GM18873 (cell line): Measurements from ENCODE around the gene PRPS1.
"Not testable (repeated sequence)": the region's sequence is repeated elsewhere in the genome, so short reads cannot be mapped to it uniquely, and the experiment has no call there.

Source experiments
- ATAC-seq: cut with Tn5 transposase; IDR thresholded peaks from one replicate; pipeline ENCODE4 v1.9.1; 2021; ENCODE audit warnings: mild to moderate bottlenecking, moderate library complexity, moderate number of reproducible peaks; ENCODE audit not compliant: unreplicated experiment, low FRiP score

The PRPS1 gene

DNA sequence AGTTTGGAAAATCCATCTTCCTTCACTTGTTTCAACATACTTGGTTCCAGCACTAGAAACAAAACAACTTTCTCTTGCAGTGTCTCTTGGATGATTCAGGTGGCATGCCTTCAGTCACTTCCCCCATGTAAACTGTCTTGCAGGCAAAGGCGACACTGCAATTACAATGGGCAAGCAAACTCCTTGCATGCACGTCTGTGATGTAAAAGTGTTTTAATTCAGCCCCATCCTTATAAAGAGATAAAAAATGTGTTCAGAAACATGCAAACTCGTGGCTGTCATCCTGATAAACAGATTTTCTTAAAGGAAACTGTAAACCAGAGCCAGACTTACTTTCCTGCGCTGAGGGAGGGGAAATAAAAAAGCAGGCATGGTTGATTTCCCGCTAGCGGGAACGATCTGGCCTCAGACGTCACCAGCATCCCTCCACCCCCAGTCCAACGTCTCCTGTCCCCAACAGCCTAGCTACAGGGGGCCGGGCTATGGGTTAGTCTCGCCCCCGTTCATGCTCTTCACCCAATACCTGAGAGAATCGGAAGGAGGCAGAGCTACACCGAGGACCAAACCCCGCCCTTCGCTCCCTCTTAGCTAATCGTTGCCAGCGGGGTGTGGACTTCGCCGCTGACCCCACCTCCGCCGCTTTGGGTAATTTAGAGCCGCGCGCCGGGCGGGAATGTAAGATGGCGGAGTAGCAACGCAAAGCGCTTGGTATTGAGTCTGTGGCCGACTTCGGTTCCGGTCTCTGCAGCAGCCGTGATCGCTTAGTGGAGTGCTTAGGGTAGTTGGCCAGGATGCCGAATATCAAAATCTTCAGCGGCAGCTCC, at the start of gene PRPS1:
Gene PRPS1, plus strand, starts transcription at position 673 of the 824 bp plus-strand sequence. Its CDS starts 119 bp downstream, at position 792.
- peak; percentile 99 for ATAC-seq

DNA sequence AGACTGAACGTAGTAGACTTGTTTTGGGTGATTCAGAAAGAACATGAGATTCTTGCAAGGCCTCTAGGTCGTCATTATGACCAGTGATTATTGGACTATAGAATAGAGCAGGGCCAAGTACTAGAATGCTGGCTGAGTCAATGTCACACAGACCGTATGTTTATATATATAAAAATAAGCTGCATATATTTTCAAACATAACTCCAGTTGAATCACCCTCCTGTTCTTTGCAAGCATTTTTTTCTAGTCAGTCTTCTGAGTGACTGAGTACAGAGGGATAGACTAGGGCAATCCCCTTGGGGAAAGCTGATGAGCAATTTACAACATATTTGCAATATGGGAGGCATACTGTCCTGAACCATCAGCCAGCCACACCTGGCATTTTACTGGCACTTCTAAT, 48.4 kb upstream of the PRPS1 start:
- no peak for ATAC-seq

DNA sequence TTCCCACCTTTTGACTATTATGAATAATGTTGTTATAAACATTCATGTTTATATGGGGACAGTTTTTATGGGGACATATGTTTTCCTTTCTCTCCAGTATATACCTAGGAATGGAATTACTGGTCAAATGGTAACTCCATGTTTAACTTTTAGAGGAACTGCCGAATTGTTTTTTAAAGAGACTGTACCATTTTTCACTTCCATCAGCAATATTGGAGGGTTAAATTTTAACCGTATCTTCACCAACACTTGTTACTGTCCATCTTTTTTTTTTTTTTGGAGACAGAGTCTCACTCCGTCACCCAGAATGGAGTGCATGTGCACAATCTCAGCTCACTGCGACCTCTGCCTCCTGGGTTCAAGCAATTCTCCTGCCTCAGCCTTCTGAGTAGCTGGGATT, 46.4 kb upstream of the PRPS1 start:
- ATAC-seq: no peak

DNA sequence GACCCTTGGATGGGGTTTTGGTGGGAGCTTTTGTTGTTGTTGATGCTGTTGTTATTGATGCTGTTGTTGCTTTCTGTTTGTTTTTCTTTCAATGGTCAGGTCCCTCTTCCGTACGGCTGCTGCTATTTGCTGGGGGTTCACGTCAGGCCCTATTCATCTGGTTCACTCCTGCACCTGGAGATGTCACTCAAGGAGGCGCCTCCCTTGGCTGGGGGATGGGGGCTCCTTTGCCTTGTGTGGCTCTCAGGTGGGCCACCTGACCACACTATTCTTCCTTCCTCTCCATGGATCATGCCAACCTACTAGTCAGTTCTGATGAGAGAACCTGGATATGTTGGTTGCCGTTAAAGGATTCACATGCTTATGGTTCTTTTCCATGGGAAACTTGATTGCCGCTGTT, 39.1 kb upstream of the PRPS1 start:
- ATAC-seq: no peak

DNA sequence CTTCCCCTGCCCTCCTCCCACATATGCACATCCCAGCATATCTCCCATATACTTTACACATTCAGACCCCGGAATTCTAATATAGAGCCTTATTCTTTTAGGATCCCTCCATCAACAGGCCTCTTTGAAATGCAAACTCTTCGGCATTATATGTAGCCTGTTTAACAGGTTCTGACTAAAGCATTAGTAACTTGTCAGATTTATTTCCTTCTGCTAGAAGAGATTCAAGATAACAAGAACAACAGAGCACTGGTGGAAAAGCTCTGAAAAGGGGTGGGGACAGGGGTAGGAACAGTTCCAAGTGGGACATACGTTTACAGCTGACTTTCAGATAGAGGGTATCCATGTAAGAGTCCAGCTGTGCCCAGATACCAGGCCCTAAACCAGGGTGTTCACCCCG, 31.7 kb upstream of the PRPS1 start:
- ATAC-seq: no peak

DNA sequence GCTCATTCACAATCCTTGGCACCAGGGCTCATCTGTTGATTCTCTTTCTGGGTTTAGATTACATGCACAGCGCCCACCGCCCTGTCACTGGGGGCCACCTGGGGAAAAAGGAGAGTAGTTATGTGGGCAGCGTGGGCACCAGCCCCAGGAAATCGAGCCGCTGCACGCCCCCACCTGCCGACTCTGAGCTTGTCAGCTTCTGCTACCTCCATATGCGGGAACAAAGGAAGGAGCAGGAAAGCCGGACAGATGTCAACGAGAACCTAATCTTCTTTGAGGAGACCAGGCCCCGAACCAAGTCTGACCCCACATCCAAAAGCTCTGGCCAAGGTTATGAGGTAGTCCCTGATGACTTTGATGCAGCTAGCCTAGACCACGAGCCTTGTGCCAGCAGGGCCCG, 31.0 kb upstream of the PRPS1 start:
- no peak for ATAC-seq

DNA sequence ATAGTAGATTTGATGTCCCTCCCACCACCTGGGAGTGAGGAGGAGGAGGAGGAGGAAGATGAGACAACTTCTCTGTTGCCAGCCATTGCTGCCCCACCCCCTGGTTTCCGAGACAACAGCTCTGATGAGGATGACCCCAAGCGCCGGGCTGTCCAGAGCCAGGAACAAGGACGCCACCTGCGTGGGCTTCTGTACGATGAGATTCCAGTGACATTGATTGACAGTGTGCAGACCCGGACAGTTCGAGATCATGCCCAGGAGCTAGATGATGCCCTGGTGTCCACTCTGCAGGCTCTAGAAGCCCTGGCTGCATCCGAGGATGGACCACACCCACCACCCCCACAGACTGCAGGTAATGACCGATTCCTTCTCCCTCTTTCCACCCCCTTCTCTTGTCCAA, 30.5 kb upstream of the PRPS1 start:
- ATAC-seq: no peak

DNA sequence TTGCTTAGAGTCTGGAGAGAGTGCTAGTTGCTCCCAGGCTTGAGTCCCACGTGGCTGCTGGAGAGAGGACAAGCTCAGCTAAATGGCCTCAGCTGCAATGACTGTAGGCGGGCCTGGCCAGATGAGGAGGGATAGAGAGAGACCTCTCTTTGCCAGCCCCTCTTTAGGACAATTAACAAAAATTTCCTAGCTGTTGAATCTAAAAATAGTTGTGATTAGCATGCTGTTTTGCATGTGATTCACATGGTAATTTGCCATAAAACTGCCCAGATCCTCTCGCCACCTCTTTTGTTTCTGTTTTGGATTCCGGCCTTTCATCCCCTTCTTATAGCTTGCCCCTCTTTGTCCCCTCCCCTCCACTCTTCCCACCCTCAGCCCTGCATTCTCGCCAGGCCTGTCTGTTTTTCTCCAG, 28.9 kb upstream of the PRPS1 start:
- no peak for ATAC-seq

DNA sequence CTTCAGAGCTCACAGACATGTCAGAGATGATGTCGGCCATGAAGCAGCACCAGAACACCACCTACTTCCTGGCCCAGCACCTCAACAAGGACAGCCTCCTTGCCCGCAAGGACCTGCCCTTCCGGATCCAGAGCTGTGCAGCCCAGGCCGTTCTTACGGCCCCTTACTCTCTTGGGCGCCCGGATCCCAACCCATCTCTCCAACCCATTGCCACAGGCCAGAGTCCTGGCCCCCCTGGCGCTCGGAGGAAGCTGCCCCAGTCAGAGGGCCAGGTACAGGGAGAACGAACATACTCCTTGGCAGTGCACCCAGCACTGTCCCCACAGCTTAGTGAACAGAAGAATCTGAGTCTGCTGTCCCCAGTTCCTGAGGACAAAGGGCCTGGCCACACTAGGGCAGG, 27.9 kb upstream of the PRPS1 start:
- no peak for ATAC-seq

DNA sequence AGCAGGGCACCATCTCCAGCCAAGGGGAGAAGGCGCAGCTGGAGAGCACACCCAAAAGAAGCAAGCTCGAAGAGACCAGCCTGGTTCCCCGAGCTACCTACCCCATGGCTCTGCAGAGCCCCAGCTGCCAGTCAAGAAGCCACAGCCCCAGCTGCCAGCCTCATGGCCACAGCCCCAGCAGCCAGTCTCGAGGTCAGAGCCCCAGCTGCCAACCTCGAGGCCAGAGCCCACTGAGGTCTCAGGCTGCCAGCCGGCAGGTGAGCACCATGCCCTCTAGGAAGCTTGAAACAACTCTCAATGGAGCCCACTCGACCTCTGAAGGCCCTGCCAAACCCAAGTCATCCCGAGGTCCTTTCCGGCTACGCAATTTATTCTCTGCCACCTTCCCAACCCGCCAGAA, 27.0 kb upstream of the PRPS1 start:
- no peak for ATAC-seq

DNA sequence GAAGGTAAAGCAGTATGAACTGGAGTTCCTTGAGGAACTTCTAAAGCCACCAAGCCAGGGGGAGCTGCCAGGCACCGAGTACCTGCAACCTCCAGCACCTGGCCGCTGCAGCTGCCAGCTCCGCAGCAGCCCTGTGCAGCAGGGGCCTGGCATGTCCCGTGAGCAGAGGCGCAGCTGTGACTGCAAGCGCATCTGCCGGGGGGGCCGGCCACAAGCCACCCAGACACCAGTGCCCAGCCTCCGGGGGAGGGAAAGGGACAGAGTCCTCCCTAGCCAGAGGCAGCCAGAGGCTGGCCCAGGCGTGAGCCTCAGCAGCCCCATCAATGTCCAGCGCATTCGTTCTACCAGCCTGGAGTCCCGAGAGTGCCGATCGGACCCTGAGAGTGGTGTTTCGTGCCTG, 26.6 kb upstream of the PRPS1 start:
- ATAC-seq: no peak

DNA sequence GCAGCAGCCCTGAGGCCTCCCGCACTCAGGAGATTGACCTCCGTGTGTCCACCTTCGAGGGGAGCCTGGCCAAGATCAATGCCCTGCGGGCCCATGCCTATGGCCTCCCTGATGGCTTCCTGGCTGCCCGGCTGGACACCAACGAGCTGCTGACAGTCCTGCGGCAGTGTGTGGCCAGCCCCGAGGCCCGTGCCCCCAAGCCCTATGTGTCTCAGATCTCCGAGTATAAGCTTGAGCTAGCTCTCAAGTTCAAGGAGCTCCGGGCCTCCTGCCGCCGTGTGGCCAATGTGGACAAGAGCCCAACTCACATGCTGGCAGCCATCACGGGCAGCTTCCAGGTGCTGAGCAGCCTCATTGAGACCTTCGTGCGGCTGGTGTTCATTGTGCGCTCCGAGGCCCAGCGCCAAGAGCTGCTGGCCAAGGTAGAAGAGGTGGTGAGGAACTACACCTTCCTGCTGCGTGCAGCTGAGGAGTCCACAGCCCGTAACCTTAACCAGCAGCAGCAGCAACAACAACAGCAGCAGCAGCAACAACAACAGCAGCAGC, 25.5 kb upstream of the PRPS1 start:
- no peak for ATAC-seq

DNA sequence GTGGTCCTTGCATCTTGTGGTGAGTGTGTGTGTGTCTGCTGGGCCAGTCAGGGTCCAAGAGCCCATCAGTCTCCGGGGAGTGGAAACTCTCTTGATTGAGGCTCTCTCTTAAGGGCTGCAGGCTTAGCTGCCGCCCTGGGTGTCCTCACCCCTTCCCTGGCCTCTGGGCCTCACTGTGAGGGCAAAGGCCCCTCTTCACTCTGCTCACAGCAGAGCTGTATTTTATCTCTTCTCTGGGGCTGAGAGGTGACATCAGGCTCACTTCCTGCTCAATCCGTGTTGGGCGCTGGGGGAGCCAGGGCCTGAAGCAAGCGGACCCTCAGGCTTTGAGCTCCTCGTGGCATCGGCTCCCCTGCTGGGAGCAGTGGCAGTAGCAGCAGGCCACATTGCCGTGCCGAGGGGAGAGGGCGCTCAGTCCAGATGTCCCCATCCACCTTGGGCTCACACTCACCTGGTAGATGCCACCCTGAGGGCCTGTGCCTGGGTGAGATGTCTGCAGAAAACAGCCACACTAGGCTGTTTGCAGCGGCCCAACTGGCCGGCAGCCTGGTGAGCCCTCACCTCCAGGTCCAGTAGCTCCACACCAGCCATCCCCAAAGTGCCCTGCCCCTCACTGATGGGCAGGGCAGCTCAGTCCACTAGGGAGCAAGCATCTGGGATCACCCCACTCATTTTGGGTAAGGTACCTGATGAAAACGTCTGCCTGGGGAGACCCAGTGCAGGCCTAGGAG, 24.7 kb upstream of the PRPS1 start:
- ATAC-seq: no peak

DNA sequence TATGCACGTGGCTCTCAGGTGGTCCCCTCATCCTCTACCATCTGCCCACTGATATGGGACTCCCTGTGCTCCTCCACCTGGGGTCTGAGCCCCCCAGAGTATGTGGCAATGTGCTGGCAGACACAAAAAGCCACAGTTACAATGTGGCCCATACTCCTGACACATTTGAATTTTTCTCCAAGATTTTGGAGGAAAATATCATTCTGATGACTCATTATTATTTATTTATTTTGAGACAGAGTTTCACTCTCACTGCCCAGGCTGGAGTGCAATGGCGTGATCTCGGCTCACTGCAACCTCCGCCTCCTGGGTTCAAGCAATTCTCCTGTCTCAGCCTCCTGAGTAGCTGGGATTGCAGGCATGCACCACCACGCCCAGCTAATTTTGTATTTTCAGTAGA, 19.2 kb upstream of the PRPS1 start:
- ATAC-seq: not testable (repeated sequence)

DNA sequence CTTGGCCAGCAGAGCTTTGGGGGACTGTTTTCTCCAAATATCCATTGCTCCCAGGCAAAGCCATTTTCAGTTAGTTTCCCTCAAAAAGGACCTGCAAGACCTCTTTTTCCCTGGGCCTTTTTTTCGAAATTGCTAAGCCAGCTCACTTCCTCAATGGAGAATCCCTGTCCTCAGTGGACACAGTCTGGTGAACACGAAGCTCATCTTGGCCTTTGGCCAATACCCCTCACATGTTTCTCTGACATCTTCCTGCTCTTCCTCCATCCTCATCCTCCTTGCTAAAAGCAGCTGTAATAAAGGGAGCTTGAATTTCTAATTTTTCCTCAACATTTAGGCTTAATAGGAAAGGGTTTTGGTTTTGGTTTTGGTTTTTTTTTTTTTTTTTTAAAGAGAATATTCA, 17.6 kb upstream of the PRPS1 start:
- ATAC-seq: no peak

DNA sequence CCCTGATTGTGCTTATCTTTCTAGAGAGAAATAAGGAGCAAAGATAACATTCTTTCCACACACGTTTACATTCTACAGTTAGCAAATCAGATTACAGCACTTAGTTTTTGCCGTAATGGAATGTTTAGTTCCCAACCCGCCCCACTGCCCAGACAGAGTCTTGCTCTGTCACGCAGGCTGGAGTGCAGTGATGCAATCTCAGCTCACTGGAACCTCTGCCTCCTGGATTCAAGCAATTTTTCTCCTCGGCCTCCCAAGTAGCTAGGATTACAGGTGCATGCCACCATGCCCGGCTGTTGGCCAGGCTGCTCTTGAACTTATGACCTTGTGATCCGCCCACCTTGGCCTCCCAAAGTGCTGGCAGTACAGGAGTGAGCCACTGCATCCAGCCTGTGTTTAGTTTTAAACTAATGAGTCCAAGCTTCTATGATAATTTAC, 8.4 kb upstream of the PRPS1 start:
- ATAC-seq: no peak

DNA sequence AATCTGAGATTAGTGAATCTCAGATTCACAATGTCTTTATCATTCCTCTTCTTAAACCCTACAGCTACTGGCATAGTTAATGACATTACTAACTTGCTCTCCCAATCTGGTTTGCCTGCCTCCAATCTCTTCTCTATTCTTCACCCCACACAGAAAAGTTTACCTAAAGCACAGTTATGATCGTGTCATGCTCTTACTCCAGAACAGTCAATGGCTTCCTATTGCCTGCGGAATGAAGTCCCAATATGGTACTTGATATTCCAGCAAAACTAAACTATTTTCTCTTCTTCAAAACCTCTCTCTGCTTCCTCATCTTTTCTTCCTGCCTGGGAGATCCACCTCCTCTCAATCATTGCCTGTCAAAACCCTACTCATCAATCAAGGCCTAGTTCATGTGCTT, 3.4 kb upstream of the PRPS1 start:
- no peak for ATAC-seq

DNA sequence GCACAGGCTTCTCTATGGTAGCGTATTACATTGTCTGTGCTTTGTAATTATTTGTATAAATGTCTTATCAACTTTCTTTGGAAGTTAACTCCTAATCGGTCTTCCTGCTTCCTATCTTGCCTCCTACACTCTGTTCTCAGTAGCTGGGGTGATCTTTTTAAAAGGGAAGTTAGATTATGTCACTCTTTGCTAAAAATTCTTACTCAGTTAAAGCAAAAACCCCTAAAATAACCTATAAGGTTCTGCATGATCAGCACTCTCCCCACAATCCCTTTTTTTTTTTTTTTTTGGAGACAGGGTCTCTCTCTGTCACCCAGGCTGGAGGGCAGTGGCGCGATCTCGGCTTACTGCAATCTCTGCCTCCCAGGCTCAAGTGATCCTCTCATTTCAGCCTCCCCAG, 2.6 kb upstream of the PRPS1 start:
- ATAC-seq: no peak

DNA sequence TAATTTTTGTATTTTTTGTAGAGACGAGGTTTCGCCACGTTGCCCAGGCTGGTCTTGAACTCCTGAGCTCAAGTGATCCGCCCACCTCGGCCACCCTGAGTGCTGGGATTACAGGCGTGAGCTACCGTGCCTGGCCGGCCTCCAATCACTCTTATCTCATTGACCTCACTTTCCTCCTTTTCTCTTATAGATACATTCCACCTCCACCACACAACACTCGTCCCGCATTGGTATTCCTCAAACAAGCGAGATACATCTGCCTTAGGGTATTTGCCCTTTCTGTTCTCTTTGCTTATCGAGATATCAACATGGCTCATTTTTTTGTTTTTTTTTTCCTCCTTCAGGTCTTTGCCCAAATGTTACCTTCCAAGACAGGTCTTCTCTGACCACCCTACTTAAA, 1.8 kb upstream of the PRPS1 start:
- no peak for ATAC-seq

DNA sequence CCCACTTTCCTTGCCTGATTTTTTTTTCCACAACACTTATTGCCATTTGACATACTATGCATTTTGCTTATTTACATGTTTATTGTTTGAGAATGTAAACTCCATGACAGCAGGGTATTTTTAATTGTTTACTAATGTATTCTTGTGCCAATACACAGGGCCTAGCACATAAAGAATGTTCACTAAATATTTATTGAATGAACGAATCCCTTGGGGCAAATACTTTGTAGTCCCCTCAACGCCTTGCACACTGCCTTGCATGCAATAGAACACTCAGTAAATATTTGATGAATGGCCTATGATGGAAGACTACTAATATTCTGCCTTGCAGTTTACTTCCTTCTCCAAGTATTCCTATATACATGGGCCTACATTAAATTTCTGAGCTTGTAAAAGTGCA, 1.4 kb upstream of the PRPS1 start:
- no peak for ATAC-seq

DNA sequence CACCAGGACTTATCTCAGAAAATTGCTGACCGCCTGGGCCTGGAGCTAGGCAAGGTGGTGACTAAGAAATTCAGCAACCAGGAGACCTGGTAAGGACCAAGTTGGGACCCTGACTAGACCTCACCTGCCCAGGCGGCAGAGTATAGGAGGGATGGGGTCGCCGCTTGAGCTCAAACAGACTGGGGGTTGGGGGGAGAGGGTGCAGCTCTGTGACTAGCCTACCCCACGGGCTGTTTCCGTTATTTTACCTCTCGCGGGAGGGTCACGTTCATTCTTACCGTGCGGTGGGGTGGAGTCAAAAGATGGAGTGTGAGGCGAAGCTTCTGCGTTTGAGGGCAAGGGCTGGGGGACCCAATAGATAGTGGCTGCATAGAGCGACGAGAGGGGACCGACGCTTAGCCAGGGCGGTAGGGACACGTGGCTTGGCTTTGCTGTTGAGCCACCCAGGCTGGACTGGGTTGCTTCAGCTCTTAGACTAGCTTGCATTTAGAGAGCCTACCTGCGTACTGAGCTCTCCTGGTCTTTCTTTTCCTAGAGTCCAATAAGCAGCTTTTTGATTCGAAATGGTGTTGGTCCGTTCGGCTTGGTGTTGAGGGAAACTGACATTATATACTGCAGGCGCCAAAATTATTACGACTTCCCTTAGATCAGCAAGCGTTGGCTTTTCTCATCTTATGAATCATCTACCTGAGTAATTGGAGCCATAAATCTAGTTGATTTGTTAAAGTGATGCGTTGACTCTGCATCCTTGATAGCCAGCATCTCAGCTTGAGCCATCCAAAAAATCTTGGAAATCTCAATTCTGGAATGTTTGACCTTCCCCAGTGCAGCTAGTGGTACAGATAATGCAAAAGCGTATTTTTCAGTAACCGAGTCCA, 591 bp downstream of the PRPS1 start:
- peak; percentile 23 for ATAC-seq
